IPS-18a (cell line): ENCODE data around the gene EMSY.
A peak's percentile ranks its signal among the peaks of the same experiment; 100 is the strongest.
"Not testable (repeated sequence)": the region's sequence is repeated elsewhere in the genome, so short reads cannot be mapped to it uniquely, and the experiment has no call there.

Experiments used
- H3K27ac ChIP-seq: one replicate; pipeline ENCODE4 v1.5.1; 2013; ENCODE audit warnings: low read length
- H3K27me3 ChIP-seq: one replicate; pipeline ENCODE4 v1.6.1; 2013; ENCODE audit warnings: mild to moderate bottlenecking, low read length; ENCODE audit not compliant: control insufficient read depth, insufficient read depth
- H3K36me3 ChIP-seq: one replicate; pipeline ENCODE4 v1.6.1; 2013; ENCODE audit warnings: low read depth, low read length; ENCODE audit not compliant: control insufficient read depth
- H3K4me1 ChIP-seq: one replicate; pipeline ENCODE4 v1.6.1; 2013; ENCODE audit warnings: low read depth, low read length; ENCODE audit not compliant: control insufficient read depth
- H3K4me3 ChIP-seq: one replicate; pipeline ENCODE4 v1.5.1; 2013; ENCODE audit warnings: low read length
- H3K9ac ChIP-seq: one replicate; pipeline ENCODE4 v1.6.1; 2013; ENCODE audit warnings: mild to moderate bottlenecking, low read length, moderate library complexity
- H3K9me3 ChIP-seq: one replicate; pipeline ENCODE4 v1.6.1; 2013; ENCODE audit warnings: low read depth, low read length; ENCODE audit not compliant: control insufficient read depth

Gene EMSY

GRCh38 chr11:76444384-76445120 is at the start of gene EMSY:
Gene EMSY (plus strand): TSS chr11:76445018. CDS start chr11:76446939, 1,921 bp downstream.
- peak within 1 kb of the TSS; percentile 92 for H3K4me3 ChIP-seq
- no peaks in the 10 kb centered on the region for H3K9me3 ChIP-seq
- peak within 1 kb of the TSS; percentile 99 for H3K9ac ChIP-seq
- H3K4me1 ChIP-seq: peaks cover 39% of the 10 kb centered on the region
- no peaks in the 10 kb centered on the region for H3K27me3 ChIP-seq
- H3K27ac ChIP-seq: peak within 1 kb of the TSS; percentile 98
- H3K36me3 ChIP-seq: peaks cover 7% of the 10 kb centered on the region

- no peaks in the 10 kb centered on the region for H3K4me1 ChIP-seq
- H3K9ac ChIP-seq: no peak overlapping the region
- no peaks in the 10 kb centered on the region for H3K27me3 ChIP-seq
- H3K4me3 ChIP-seq: no peak overlapping the region
- H3K36me3 ChIP-seq: no peaks in the 10 kb centered on the region
- H3K9me3 ChIP-seq: no peaks in the 10 kb centered on the region
- no peak overlapping the region for H3K27ac ChIP-seq
Measured at GRCh38 chr11:76395296-76395695, 49.5 kb upstream of the EMSY start.

- no peak overlapping the region for H3K4me3 ChIP-seq
- no peaks in the 10 kb centered on the region for H3K4me1 ChIP-seq
- H3K9me3 ChIP-seq: no peaks in the 10 kb centered on the region
- H3K27ac ChIP-seq: no peak overlapping the region
- H3K36me3 ChIP-seq: no peaks in the 10 kb centered on the region
- no peaks in the 10 kb centered on the region for H3K27me3 ChIP-seq
- no peak overlapping the region for H3K9ac ChIP-seq
Measured at GRCh38 chr11:76397383-76397782, 47.4 kb upstream of the EMSY start.

GRCh38 chr11:76400967-76401366 is 43.9 kb upstream of the EMSY start:
- Histone ChIP-seq H3K9ac (no peak overlapping the region), H3K4me1 (no peaks in the 10 kb centered on the region), H3K27ac (no peak overlapping the region), H3K36me3 (no peaks in the 10 kb centered on the region), H3K27me3 (no peaks in the 10 kb centered on the region), H3K9me3 (no peaks in the 10 kb centered on the region), H3K4me3 (no peak overlapping the region)

- not testable (repeated sequence) for H3K9me3 ChIP-seq, H3K27ac ChIP-seq, H3K27me3 ChIP-seq, H3K36me3 ChIP-seq, H3K4me1 ChIP-seq, H3K4me3 ChIP-seq, H3K9ac ChIP-seq
Measured at GRCh38 chr11:76401484-76401883, 43.3 kb upstream of the EMSY start.

GRCh38 chr11:76406359-76406758 is 38.5 kb upstream of the EMSY start:
- no peaks in the 10 kb centered on the region for H3K9me3 ChIP-seq
- no peak overlapping the region for H3K27ac ChIP-seq
- H3K4me1 ChIP-seq: no peaks in the 10 kb centered on the region
- H3K36me3 ChIP-seq: no peaks in the 10 kb centered on the region
- H3K27me3 ChIP-seq: no peaks in the 10 kb centered on the region
- H3K4me3 ChIP-seq: no peak overlapping the region
- H3K9ac ChIP-seq: no peak overlapping the region

- no peaks in the 10 kb centered on the region for H3K27me3 ChIP-seq
- H3K9me3 ChIP-seq: no peaks in the 10 kb centered on the region
- no peak overlapping the region for H3K9ac ChIP-seq
- no peaks in the 10 kb centered on the region for H3K4me1 ChIP-seq
- no peak overlapping the region for H3K27ac ChIP-seq
- no peaks in the 10 kb centered on the region for H3K36me3 ChIP-seq
- H3K4me3 ChIP-seq: no peak overlapping the region
Measured at GRCh38 chr11:76408171-76408965, 36.5 kb upstream of the EMSY start.

- Histone ChIP-seq H3K4me1 (no peaks in the 10 kb centered on the region), H3K9me3 (no peaks in the 10 kb centered on the region), H3K9ac (no peak overlapping the region), H3K27ac (no peak overlapping the region), H3K36me3 (no peaks in the 10 kb centered on the region), H3K4me3 (no peak overlapping the region), H3K27me3 (no peaks in the 10 kb centered on the region)
Measured at GRCh38 chr11:76410851-76411357, 33.9 kb upstream of the EMSY start.

GRCh38 chr11:76415073-76415472 is 29.7 kb upstream of the EMSY start:
- H3K27ac ChIP-seq: no peak overlapping the region
- no peaks in the 10 kb centered on the region for H3K27me3 ChIP-seq
- no peak overlapping the region for H3K9ac ChIP-seq
- no peaks in the 10 kb centered on the region for H3K9me3 ChIP-seq
- no peaks in the 10 kb centered on the region for H3K4me1 ChIP-seq
- H3K36me3 ChIP-seq: no peaks in the 10 kb centered on the region
- no peak overlapping the region for H3K4me3 ChIP-seq

GRCh38 chr11:76419896-76420295 is 24.9 kb upstream of the EMSY start:
- Histone ChIP-seq H3K4me1 (no peaks in the 10 kb centered on the region), H3K9me3 (no peaks in the 10 kb centered on the region), H3K36me3 (no peaks in the 10 kb centered on the region), H3K4me3 (no peak overlapping the region), H3K27me3 (no peaks in the 10 kb centered on the region), H3K27ac (no peak overlapping the region), H3K9ac (no peak overlapping the region)

- Histone ChIP-seq H3K4me3 (no peak overlapping the region), H3K9me3 (no peaks in the 10 kb centered on the region), H3K9ac (no peak overlapping the region), H3K4me1 (no peaks in the 10 kb centered on the region), H3K36me3 (no peaks in the 10 kb centered on the region), H3K27ac (no peak overlapping the region), H3K27me3 (no peaks in the 10 kb centered on the region)
Measured at GRCh38 chr11:76424379-76424778, 20.4 kb upstream of the EMSY start.
